OCI-LY1 (cell line): ENCODE data around the gene ZFPM1.

Experiments used
- H2AFZ ChIP-seq: fragments of 200-600 bp; sonication (generic), shearing (Covaris generic); 2 replicates; pipeline ENCODE4 v1.6.0; 2014; ENCODE audit warnings: antibody characterized with exemption, mild to moderate bottlenecking, low read length
- H3F3A ChIP-seq: fragments of 200-600 bp; sonication (generic), shearing (Covaris generic); 2 replicates; pipeline ENCODE4 v1.6.0; 2014; ENCODE audit warnings: mild to moderate bottlenecking, antibody characterized with exemption, low read length, moderate library complexity; ENCODE audit not compliant: insufficient read depth
- H3K27ac ChIP-seq: fragments of 200-600 bp; sonication (generic); 2 replicates; pipeline ENCODE4 v1.5.1; 2014; ENCODE audit warnings: low read length, mixed run types, mild to moderate bottlenecking, low read depth; ENCODE audit not compliant: poor library complexity, severe bottlenecking
- H3K27me3 ChIP-seq: fragments of 200-600 bp; sonication (generic); 2 replicates; pipeline ENCODE4 v1.6.0; 2014; ENCODE audit warnings: antibody characterized with exemption, mild to moderate bottlenecking, low read length, moderate library complexity; ENCODE audit not compliant: insufficient read depth
- H3K36me3 ChIP-seq: fragments of 200-600 bp; sonication (generic); 2 replicates; pipeline ENCODE4 v1.6.1; 2014; ENCODE audit warnings: mild to moderate bottlenecking, antibody characterized with exemption, low read length, moderate library complexity, mixed read lengths; ENCODE audit not compliant: insufficient read depth
- H3K4me1 ChIP-seq: fragments of 200-600 bp; sonication (generic); 2 replicates; pipeline ENCODE4 v1.5.1; 2014; ENCODE audit warnings: mild to moderate bottlenecking, low read length, moderate library complexity; ENCODE audit not compliant: insufficient read depth, severe bottlenecking
- H3K4me2 ChIP-seq: fragments of 200-600 bp; sonication (generic), shearing (Covaris generic); 2 replicates; pipeline ENCODE4 v1.6.1; 2014; ENCODE audit warnings: low read length
- H3K4me3 ChIP-seq: fragments of 200-600 bp; sonication (generic); 2 replicates; pipeline ENCODE4 v1.5.1; 2014; ENCODE audit warnings: low read length, low read depth, mild to moderate bottlenecking, mixed read lengths; ENCODE audit not compliant: poor library complexity, severe bottlenecking
- H3K79me2 ChIP-seq: fragments of 200-600 bp; shearing (Covaris generic); 2 replicates; pipeline ENCODE4 v1.6.1; 2016; ENCODE audit warnings: mixed run types, low read length, mixed read lengths; ENCODE audit not compliant: insufficient read depth
- H3K9ac ChIP-seq: fragments of 200-600 bp; sonication (generic), shearing (Covaris generic); 2 replicates; pipeline ENCODE4 v1.6.1; 2014; ENCODE audit warnings: mild to moderate bottlenecking, low read length, mixed read lengths
- H3K9me2 ChIP-seq: fragments of 200-600 bp; sonication (generic), shearing (Covaris generic); 2 replicates; pipeline ENCODE4 v1.6.1; 2014; ENCODE audit warnings: low read depth, mild to moderate bottlenecking, low read length, mixed read lengths
- H3K9me3 ChIP-seq: fragments of 200-600 bp; shearing (Covaris generic); 2 replicates; pipeline ENCODE4 v1.6.1; 2014; ENCODE audit warnings: low read length, mixed read lengths
- H4K20me1 ChIP-seq: fragments of 200-600 bp; sonication (generic), shearing (Covaris generic); 2 replicates; pipeline ENCODE4 v1.6.0; 2016; ENCODE audit warnings: mild to moderate bottlenecking, low read length; ENCODE audit not compliant: insufficient read depth
- EZH2 ChIP-seq: fragments of 200-600 bp; sonication (generic), shearing (Covaris generic); IDR thresholded peaks from 2 replicates; pipeline ENCODE4 v1.8.0; 2017; ENCODE audit warnings: borderline replicate concordance, mixed run types, mild to moderate bottlenecking, antibody characterized with exemption, low read length, moderate library complexity, mixed read lengths
- TF ChIP-seq, protein P1 (sequence below): fragments of 200-600 bp; sonication (generic), shearing (Covaris generic); IDR thresholded peaks from 2 replicates; pipeline ENCODE4 v1.5.1; 2017; ENCODE audit warnings: mild to moderate bottlenecking, antibody characterized with exemption, low read length, moderate library complexity, mixed read lengths

The ZFPM1 gene

GRCh38 chr16:88455610-88456355 is 2.7 kb downstream of the ZFPM1 start:
- Histone ChIP-seq H3K79me2 (no peaks in the 10 kb centered on the region), H2AFZ (no peak overlapping the region), H3K9ac (no peak overlapping the region), H3K4me1 (no peaks in the 10 kb centered on the region), H3K4me3 (peak overlapping the region; percentile 34), H3K27ac (no peak overlapping the region), H3K9me2 (no peaks in the 10 kb centered on the region), H3F3A (no peaks in the 10 kb centered on the region), H3K27me3 (peaks cover 25% of the 10 kb centered on the region; the same call in 1 of the 2 replicates), H4K20me1 (no peaks in the 10 kb centered on the region), H3K9me3 (no peaks in the 10 kb centered on the region), H3K4me2 (peak overlapping the region; percentile 46), H3K36me3 (no peaks in the 10 kb centered on the region)
- no peak for TF ChIP-seq EZH2
- TF ChIP-seq, protein P1, sequence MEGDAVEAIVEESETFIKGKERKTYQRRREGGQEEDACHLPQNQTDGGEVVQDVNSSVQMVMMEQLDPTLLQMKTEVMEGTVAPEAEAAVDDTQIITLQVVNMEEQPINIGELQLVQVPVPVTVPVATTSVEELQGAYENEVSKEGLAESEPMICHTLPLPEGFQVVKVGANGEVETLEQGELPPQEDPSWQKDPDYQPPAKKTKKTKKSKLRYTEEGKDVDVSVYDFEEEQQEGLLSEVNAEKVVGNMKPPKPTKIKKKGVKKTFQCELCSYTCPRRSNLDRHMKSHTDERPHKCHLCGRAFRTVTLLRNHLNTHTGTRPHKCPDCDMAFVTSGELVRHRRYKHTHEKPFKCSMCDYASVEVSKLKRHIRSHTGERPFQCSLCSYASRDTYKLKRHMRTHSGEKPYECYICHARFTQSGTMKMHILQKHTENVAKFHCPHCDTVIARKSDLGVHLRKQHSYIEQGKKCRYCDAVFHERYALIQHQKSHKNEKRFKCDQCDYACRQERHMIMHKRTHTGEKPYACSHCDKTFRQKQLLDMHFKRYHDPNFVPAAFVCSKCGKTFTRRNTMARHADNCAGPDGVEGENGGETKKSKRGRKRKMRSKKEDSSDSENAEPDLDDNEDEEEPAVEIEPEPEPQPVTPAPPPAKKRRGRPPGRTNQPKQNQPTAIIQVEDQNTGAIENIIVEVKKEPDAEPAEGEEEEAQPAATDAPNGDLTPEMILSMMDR = no peak

GRCh38 chr16:88456356-88457292 is 3.5 kb downstream of the ZFPM1 start:
- Histone ChIP-seq H3K9me2 (no peaks in the 10 kb centered on the region), H3K4me2 (0 out of 2 replicates have a peak overlapping the region, but pooled peaks have one; percentile 46), H3K9me3 (no peaks in the 10 kb centered on the region), H4K20me1 (no peaks in the 10 kb centered on the region), H3K36me3 (no peaks in the 10 kb centered on the region), H3K27me3 (peaks cover 25% of the 10 kb centered on the region; the same call in 1 of the 2 replicates), H3K9ac (no peak overlapping the region), H3K4me1 (no peaks in the 10 kb centered on the region), H3K79me2 (no peaks in the 10 kb centered on the region), H2AFZ (no peak overlapping the region), H3K27ac (no peak overlapping the region), H3K4me3 (no peak overlapping the region), H3F3A (no peaks in the 10 kb centered on the region)
- TF ChIP-seq, protein P1 = no peak
- TF ChIP-seq EZH2 = no peak

- no peak overlapping the region for H3K4me3 ChIP-seq
- H3K9me2 ChIP-seq = no peaks in the 10 kb centered on the region
- no peaks in the 10 kb centered on the region for H3K4me1 ChIP-seq
- no peak overlapping the region for H3K9ac ChIP-seq
- TF ChIP-seq, protein P1 = no peak
- no peak for TF ChIP-seq EZH2
- no peaks in the 10 kb centered on the region for H3K79me2 ChIP-seq
- H3K27me3 ChIP-seq = peaks cover 25% of the 10 kb centered on the region; the same call in 1 of the 2 replicates
- no peak overlapping the region for H2AFZ ChIP-seq
- H3K36me3 ChIP-seq = no peaks in the 10 kb centered on the region
- H3K9me3 ChIP-seq = no peaks in the 10 kb centered on the region
- no peak overlapping the region for H3K27ac ChIP-seq
- no peaks in the 10 kb centered on the region for H4K20me1 ChIP-seq
- H3K4me2 ChIP-seq = no peak overlapping the region
- no peaks in the 10 kb centered on the region for H3F3A ChIP-seq
Measured at GRCh38 chr16:88458039-88458772, 5.1 kb downstream of the ZFPM1 start.
